T-helper 1 cell treated with Interleukin-12 subunit alpha and Interleukin-12 subunit beta and Interleukin-4 antibody, amounts not matched to agents 30 μg/mL and 1 μg/mL, for 36 hours (primary cell): Measurements from ENCODE around the gene PMP22.
"Not testable (repeated sequence)": the region's sequence is repeated elsewhere in the genome, so short reads cannot be mapped to it uniquely, and the experiment has no call there.

ENCODE experiments used
- H3K27ac Mint-ChIP-seq: one replicate; pipeline ENCODE4 v1.8.0; 2021; ENCODE audit warnings: mild to moderate bottlenecking, mixed read lengths
- H3K27me3 Mint-ChIP-seq: one replicate; pipeline ENCODE4 v1.8.0; 2021; ENCODE audit warnings: low read depth, mixed read lengths
- H3K36me3 Mint-ChIP-seq: one replicate; pipeline ENCODE4 v1.8.0; 2021; ENCODE audit warnings: low read depth, mixed read lengths
- H3K4me1 Mint-ChIP-seq: one replicate; pipeline ENCODE4 v1.8.0; 2021; ENCODE audit warnings: low read depth, mixed read lengths
- H3K4me3 Mint-ChIP-seq: one replicate; pipeline ENCODE4 v1.8.0; 2021; ENCODE audit warnings: mild to moderate bottlenecking, moderate library complexity, mixed read lengths
- H3K9me3 Mint-ChIP-seq: one replicate; pipeline ENCODE4 v1.8.0; 2021; ENCODE audit warnings: mixed read lengths

Gene PMP22

DNA sequence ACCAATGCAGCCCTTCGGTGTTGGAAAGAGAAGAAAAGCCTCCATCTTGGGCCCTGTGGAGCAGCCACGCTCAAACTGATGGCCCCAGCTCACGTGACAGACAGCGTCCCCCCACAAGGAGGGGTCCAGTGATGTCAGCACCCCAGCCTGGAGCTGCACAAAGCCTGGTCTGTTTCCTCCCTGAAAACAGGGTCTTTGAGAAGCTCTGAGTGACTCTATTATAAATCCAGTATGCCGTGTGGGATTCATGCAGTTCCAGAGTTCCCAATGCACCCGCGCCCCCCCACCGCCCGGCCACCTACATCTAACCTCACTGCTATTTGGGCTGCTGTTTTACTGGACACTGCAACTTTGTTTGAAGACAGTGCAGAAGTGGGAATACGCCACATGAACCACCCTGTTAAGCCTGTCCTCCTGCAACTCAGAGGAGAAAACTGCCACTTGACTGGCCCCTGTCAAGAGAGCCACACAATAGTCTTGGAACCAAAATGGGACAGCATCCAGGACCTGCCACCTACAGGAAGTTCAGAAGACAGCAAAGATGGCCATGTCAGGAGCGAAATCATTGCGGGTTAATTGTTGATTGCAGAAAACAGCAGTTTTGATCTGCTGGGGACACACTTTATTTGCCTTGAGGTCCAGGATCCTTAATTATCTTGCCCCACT, 33.1 kb downstream of the PMP22 start:
- Mint-ChIP-seq H3K9me3 (no peaks in the 10 kb centered on the region), H3K4me1 (peaks cover 2% of the 10 kb centered on the region), H3K36me3 (no peaks in the 10 kb centered on the region), H3K4me3 (no peak overlapping the region), H3K27me3 (no peaks in the 10 kb centered on the region), H3K27ac (no peak overlapping the region)

DNA sequence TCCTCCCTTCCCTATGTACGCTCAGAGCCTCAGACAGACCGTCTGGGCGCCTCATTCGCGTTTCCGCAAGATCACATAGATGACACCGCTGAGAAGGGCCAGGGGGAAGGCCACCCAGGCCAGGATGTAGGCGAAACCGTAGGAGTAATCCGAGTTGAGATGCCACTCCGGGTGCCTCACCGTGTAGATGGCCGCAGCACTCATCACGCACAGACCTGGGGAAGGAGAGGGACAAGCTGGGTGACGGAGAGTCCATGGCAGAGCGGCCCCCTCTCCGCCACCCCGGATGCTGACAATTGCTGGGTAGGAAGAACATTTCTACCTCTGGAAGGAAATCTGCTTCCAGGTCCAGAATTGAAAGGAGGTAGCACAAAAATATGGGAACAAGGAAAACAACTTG, 34.3 kb downstream of the PMP22 start:
- no peak overlapping the region for H3K27ac Mint-ChIP-seq
- no peaks in the 10 kb centered on the region for H3K4me1 Mint-ChIP-seq
- H3K9me3 Mint-ChIP-seq, result no peaks in the 10 kb centered on the region
- no peaks in the 10 kb centered on the region for H3K27me3 Mint-ChIP-seq
- no peak overlapping the region for H3K4me3 Mint-ChIP-seq
- no peaks in the 10 kb centered on the region for H3K36me3 Mint-ChIP-seq

DNA sequence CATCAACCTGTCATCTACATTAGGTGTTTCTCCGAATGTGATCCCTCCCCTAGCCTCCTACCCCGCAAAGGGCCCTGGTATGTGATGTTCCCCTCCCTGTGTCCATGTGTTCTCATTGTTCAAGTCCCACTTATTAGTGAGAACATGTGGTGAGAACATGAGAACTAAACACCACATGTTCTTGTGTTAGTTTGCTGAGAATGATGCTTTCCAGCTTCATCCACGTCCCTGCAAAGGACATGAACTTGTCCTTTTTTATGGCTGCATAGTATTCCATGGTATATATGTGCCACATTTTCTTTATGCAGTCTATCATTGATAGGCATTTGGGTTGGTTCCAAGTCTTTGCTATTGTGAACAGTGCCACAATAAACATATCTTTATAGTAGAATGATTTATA, 43.3 kb downstream of the PMP22 start:
- H3K4me3 Mint-ChIP-seq, H3K36me3 Mint-ChIP-seq, H3K27ac Mint-ChIP-seq, H3K4me1 Mint-ChIP-seq, H3K27me3 Mint-ChIP-seq, H3K9me3 Mint-ChIP-seq: not testable (repeated sequence)

DNA sequence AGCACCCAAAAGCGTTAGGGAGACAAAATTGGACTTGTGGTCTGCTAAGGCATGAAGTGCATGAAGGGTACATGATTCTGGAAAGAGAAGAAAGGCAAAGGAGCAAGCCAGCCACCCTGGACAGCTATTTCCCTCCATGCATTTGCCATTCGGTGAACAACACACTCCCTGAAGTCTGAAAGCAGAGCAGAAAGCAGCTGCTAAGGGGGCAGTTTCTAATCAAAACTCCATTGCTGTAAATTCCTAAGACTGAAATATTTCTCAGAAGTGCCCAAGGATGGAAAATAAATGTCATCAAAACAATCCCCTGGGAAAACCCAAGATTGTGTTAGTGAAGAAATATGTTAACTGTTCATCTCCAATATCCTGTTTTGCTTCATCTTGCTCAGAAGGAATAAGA, 44.3 kb downstream of the PMP22 start:
- H3K36me3 Mint-ChIP-seq, result no peaks in the 10 kb centered on the region
- no peaks in the 10 kb centered on the region for H3K27me3 Mint-ChIP-seq
- H3K27ac Mint-ChIP-seq, result no peak overlapping the region
- H3K4me3 Mint-ChIP-seq, result no peak overlapping the region
- H3K4me1 Mint-ChIP-seq, result no peaks in the 10 kb centered on the region
- H3K9me3 Mint-ChIP-seq, result no peaks in the 10 kb centered on the region

DNA sequence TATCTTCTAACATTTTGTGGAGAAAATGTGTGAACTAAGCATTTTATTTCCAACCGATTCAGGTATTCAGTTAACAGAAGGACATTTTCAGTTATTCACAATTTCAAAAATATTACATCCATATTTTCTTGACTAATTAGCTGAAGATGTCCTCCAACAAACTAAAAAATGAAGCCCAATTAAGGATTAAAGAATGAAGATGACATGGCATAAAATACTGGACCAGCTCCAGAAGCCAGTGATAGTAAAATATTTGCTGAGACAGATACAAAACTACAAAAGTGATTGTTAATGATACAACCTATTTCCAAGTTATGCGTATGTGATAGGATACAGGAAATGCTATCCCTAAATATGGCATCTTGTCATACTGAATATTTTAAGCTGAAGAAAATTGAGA, 48.6 kb downstream of the PMP22 start:
- Mint-ChIP-seq H3K27me3 (no peaks in the 10 kb centered on the region), H3K36me3 (no peaks in the 10 kb centered on the region)

DNA sequence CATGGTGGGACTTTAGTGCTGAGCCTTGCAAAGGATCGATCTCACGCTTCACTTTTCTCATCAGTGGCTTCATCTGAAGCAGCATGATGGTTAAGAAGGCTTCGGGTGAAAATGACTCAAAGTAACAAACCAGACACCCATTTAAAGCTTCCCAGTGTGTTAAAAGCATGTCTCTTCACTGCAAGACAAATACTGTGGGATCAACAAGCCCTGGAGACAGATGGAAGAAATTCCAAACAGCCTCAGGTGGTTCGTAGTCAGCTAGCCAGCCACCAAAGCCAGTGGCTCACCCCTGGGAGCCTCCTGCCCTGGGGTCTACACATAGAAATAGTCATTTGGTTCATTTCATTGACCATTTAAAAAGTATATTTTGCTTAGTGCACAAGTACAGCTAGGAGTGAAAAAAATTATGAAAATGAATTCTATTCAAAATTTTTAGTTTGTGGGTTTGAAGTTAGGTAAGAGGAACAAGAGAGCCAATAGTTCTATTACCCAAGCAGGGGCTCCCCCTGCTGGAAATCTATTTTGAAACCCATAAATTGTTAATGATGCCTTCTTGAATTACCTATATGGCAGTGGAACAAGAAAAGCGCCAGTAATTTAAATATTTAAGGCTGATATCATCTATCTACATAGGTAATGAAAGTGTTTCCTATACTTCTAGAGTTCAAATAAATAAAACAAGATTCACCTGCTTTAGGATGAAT, 51.6 kb downstream of the PMP22 start:
- Mint-ChIP-seq H3K27ac (no peak overlapping the region), H3K4me1 (no peaks in the 10 kb centered on the region), H3K27me3 (no peaks in the 10 kb centered on the region), H3K36me3 (no peaks in the 10 kb centered on the region), H3K9me3 (no peaks in the 10 kb centered on the region), H3K4me3 (no peak overlapping the region)

More for the DNA sequence above, 48.6 kb downstream of the PMP22 start:
- Mint-ChIP-seq H3K4me3 (no peak overlapping the region), H3K27ac (no peak overlapping the region), H3K9me3 (no peaks in the 10 kb centered on the region), H3K4me1 (no peaks in the 10 kb centered on the region)

DNA sequence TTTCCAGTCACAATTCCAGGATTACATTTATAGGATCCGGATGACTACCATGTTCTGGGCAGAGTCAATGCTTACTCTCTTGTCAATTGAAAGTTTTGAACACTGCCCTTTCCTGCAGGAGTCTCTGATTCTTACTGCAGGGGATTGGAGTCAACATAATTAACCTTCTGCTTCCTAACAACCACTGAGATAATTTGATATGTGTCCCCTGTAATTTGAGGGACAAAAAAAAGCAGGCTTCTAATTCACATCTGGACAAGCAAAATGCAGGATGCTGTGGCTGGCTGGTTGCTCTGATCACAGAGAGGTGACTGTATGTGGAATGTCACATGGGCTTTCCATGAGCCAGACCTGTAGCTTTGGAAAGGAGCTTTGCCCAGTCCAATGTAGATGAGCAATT, 54.9 kb downstream of the PMP22 start:
- H3K36me3 Mint-ChIP-seq, result no peaks in the 10 kb centered on the region
- H3K27ac Mint-ChIP-seq, result no peak overlapping the region
- no peaks in the 10 kb centered on the region for H3K4me1 Mint-ChIP-seq
- no peaks in the 10 kb centered on the region for H3K9me3 Mint-ChIP-seq
- H3K27me3 Mint-ChIP-seq, result no peaks in the 10 kb centered on the region
- no peak overlapping the region for H3K4me3 Mint-ChIP-seq

DNA sequence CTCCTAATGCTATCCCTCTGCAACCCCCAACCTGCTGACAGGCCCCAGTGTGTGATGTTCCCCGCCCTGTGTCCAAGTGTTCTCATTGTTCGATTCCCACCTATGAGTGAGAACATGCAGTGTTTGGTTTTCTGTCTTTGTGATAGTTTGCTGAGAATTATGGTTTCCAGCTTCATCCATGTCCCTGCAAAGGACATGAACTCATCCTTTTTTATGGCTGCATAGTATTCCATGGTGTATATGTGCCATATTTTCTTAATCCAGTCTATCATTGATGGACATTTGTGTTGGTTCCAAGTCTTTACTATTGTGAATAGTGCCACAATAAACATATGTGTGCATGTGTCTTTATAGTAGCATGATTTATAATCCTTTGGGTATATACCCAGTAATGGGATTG, 62.1 kb downstream of the PMP22 start:
- H3K4me1 Mint-ChIP-seq, H3K27me3 Mint-ChIP-seq, H3K4me3 Mint-ChIP-seq, H3K9me3 Mint-ChIP-seq, H3K36me3 Mint-ChIP-seq, H3K27ac Mint-ChIP-seq: not testable (repeated sequence)

DNA sequence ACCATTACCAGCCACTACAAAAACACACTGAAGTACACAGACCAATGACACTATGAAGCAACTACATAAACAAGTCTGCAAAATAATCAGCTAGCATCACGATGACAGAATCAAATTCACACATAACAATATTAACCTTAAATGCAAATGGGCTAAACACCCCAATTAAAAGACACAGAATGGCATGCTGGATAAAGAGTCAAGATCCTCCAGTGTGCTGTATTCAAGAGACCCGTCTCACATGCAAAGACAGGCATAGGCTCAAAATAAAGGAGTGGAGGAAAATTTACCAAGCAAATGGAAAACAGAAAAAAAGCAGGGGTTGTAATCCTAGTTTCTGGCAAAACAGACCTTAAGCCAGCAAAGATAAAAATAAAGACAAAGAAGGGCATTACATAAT, 64.6 kb downstream of the PMP22 start:
- not testable (repeated sequence) for H3K27me3 Mint-ChIP-seq, H3K4me3 Mint-ChIP-seq, H3K4me1 Mint-ChIP-seq, H3K27ac Mint-ChIP-seq, H3K9me3 Mint-ChIP-seq, H3K36me3 Mint-ChIP-seq

DNA sequence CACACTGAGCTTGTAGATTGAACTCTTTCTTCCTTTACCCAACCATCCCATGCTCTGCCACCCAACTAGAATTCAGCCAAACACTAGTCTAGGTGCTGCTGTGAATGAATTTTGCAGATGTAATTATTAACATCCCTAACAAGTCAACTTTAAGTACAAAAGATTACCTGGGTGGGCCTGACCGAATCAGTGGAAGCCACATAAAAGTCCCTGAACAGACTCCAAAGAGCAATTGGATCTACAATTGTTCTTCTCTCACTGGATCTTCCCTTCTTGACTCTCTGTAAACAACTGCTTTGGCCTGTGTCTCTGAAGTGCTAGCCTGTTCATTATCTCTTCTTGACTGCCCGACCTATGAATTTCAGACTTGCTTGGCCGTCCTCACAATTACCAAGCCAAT, 67.9 kb downstream of the PMP22 start:
- Mint-ChIP-seq H3K36me3 (no peaks in the 10 kb centered on the region), H3K9me3 (peaks cover 6% of the 10 kb centered on the region), H3K27ac (no peak overlapping the region), H3K27me3 (no peaks in the 10 kb centered on the region), H3K4me3 (no peak overlapping the region), H3K4me1 (no peaks in the 10 kb centered on the region)

DNA sequence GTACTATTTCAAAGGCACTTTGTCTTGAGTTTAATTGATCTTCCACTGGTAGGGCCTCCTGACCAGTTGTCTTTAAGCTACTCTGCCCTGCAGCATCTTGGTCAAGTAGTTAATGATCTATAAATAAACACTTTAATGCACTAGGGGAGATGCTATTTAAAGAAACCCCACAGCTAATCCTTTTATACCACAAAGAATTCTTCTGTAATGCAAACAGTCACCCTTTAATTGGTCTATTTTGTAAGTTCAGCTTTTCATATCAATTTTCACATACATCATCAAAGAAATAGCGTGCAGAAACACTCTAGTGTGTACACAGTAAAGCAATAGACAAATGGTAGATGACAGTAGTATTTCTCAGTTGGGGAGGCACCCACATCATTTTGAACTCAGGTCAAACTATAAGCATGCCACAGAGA, 70.3 kb downstream of the PMP22 start:
- no peaks in the 10 kb centered on the region for H3K4me1 Mint-ChIP-seq
- no peak overlapping the region for H3K27ac Mint-ChIP-seq
- peaks cover 4% of the 10 kb centered on the region for H3K9me3 Mint-ChIP-seq
- H3K27me3 Mint-ChIP-seq, result no peaks in the 10 kb centered on the region
- H3K4me3 Mint-ChIP-seq, result no peak overlapping the region
- H3K36me3 Mint-ChIP-seq, result no peaks in the 10 kb centered on the region

DNA sequence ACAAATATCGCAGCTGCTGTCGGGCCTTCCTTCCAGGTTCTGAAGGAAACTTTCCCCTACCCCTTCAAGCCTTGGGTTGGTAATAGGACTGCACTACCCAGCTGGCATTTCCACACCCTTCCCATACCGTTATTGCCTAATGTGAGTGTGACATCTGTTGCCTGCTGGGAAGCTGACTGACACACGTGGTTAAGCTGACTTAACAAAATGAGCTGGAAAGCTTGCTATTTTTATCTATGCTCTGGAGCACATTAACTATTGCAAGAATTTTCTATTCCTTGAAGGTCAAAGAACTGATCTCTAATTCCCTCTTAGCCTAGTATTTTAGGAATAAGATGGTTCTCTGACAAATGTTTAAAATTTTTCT, 79.5 kb downstream of the PMP22 start:
- no peak overlapping the region for H3K4me3 Mint-ChIP-seq
- no peak overlapping the region for H3K27ac Mint-ChIP-seq
- no peaks in the 10 kb centered on the region for H3K4me1 Mint-ChIP-seq
- H3K27me3 Mint-ChIP-seq, result no peaks in the 10 kb centered on the region
- H3K9me3 Mint-ChIP-seq, result no peaks in the 10 kb centered on the region
- no peaks in the 10 kb centered on the region for H3K36me3 Mint-ChIP-seq

DNA sequence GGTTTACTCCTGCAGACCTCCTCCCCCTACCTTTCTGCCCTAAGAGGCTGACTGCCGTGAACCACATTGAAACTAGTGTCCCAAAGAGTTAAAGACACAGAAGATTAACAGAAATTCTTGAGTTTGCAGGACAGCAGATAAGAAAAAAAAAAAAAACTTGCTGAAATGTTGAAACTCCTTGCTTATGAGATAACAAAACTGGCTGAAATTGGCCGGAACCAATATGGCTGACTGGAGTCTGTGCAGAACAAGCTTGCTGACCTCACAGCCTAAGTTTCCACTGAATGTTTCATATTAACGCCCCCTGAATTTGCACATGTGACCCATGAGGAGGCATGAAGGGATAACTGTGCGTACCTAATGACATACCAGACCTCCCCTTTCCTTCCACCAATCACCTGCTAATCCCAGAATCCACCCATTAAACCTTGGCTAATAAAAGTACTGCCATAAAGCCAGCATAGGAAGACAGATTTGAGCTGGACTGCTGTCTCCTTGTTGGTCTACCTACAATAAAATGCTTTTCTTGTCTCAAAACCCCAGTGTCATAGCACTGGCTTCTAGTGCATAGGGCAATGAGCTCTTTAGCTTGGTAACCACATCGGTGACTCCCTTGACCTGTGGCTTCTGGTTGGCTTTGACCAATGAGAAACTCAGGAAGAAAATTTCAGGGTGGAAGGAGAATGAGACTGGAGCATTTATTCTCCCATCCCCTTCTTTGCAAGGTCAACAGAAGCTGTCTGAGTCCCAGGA, 80.1 kb downstream of the PMP22 start:
- Mint-ChIP-seq H3K4me3 (no peak overlapping the region), H3K27ac (no peak overlapping the region), H3K27me3 (no peaks in the 10 kb centered on the region), H3K9me3 (no peaks in the 10 kb centered on the region), H3K36me3 (no peaks in the 10 kb centered on the region), H3K4me1 (no peaks in the 10 kb centered on the region)

DNA sequence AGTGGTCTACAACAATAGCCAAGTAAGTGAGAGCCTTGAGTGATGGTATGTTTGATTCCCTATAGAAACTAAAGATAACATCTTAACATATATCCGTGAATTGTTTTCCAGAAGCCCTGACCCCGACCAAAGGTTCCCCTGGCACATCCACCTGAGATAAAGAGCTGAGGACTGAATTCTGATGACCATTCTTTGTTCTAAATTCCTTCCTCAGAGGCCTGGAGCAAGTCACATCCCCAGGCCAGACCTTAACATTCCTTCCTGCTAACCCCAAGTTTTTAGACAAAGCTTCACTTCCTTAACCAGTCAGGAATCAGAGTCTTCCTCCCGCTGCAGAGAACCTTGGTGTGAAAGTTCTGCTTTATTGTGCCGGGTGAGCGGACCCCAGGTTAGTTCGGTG, 83.3 kb downstream of the PMP22 start:
- H3K9me3 Mint-ChIP-seq, result no peaks in the 10 kb centered on the region

DNA sequence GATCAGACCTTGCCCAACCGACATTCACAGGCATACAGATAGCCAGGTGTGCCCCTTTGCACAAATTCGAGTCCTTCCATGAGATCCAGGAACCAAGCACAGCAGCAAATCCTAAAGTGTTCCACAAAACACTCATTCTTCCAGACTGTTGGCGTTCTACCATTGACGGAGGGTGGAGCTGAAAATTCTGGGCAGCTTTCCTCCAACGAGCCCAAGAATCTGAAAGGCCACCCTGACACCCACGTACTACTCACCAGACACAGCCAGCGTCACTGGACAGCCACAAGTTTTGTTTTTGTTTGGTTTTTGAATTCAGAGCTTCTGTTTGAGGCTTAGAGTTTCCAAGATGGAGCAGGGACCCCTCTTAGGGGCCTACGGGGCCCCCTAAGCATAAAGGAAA, 83.8 kb downstream of the PMP22 start:
- Mint-ChIP-seq H3K36me3 (no peaks in the 10 kb centered on the region), H3K4me3 (no peak overlapping the region), H3K9me3 (no peaks in the 10 kb centered on the region), H3K4me1 (no peaks in the 10 kb centered on the region), H3K27me3 (no peaks in the 10 kb centered on the region), H3K27ac (no peak overlapping the region)

More for the DNA sequence above, 83.3 kb downstream of the PMP22 start:
- no peak overlapping the region for H3K4me3 Mint-ChIP-seq
- no peak overlapping the region for H3K27ac Mint-ChIP-seq
- H3K36me3 Mint-ChIP-seq, result no peaks in the 10 kb centered on the region
- no peaks in the 10 kb centered on the region for H3K27me3 Mint-ChIP-seq
- no peaks in the 10 kb centered on the region for H3K4me1 Mint-ChIP-seq
